A673 (cell line): ENCODE measurements around the gene SLIT3. TPM values are rescaled to one million over a fixed set of nuclear protein-coding genes. Genes with fewer than 3 reads are reported as not detected.

Source experiments
- BruUV-seq: library from RNA; stranded (reverse); fragments of 400-500 nt; replicated peaks from 2 replicates; lab custom pipeline; 2021; lab: Mats Ljungman, UMichigan
- CTCF ChIA-PET: fragments of 300-600 bp; sonication (Branson Sonifier 250); formaldehyde crosslinking; loops from one replicate; lab custom pipeline; 2022; ENCODE audit warnings: antibody characterized with exemption; lab: Charles Lee
- POLR2A ChIA-PET: fragments of 300-600 bp; sonication (Branson Sonifier 250); formaldehyde crosslinking; loops from one replicate; lab custom pipeline; 2022; ENCODE audit warnings: antibody characterized with exemption; ENCODE audit not compliant: low non-redundant PET; lab: Charles Lee
- DNase-seq: peaks from one replicate; pipeline ENCODE4 v3.0.0-alpha.2; 2015; ENCODE audit warnings: low spot score
- H3K27ac ChIP-seq: fragments of 200-600 bp; sonication (generic); 2 replicates; pipeline ENCODE4 v1.5.1; 2016; ENCODE audit warnings: mixed run types, low read depth, mild to moderate bottlenecking, mixed read lengths, antibody characterized with exemption, low read length; ENCODE audit not compliant: poor library complexity, severe bottlenecking
- H3K27me3 ChIP-seq: fragments of 200-600 bp; sonication (generic); replicated peaks from 2 replicates; pipeline ENCODE4 v1.6.1; 2017; ENCODE audit warnings: mixed run types, low read depth, mild to moderate bottlenecking, mixed read lengths, antibody characterized with exemption, low read length; ENCODE audit not compliant: insufficient read depth, poor library complexity
- H3K36me3 ChIP-seq: fragments of 200-600 bp; sonication (generic); 2 replicates; pipeline ENCODE4 v1.6.1; 2016; ENCODE audit warnings: mixed run types, mild to moderate bottlenecking, mixed read lengths, antibody characterized with exemption, low read length; ENCODE audit not compliant: insufficient read depth, poor library complexity, severe bottlenecking
- H3K4me1 ChIP-seq: fragments of 200-600 bp; sonication (generic); 2 replicates; pipeline ENCODE4 v1.6.1; 2017; ENCODE audit warnings: mixed run types, mild to moderate bottlenecking, mixed read lengths, antibody characterized with exemption, low read length; ENCODE audit not compliant: insufficient read depth, poor library complexity, severe bottlenecking
- H3K4me3 ChIP-seq: fragments of 200-600 bp; sonication (generic); 2 replicates; pipeline ENCODE4 v1.5.1; 2016; ENCODE audit warnings: low read depth, mixed run types, mild to moderate bottlenecking, mixed read lengths, low read length; ENCODE audit not compliant: poor library complexity, severe bottlenecking
- H3K9me3 ChIP-seq: fragments of 200-600 bp; sonication (generic); 2 replicates; pipeline ENCODE4 v1.6.1; 2016; ENCODE audit warnings: mixed run types, low read depth, mild to moderate bottlenecking, mixed read lengths, antibody characterized with exemption, low read length; ENCODE audit not compliant: poor library complexity, severe bottlenecking
- EZH2 ChIP-seq: fragments of 200-600 bp; sonication (generic); IDR thresholded peaks from 2 replicates; pipeline ENCODE4 v1.6.1; 2017; ENCODE audit warnings: borderline replicate concordance, low read depth, mild to moderate bottlenecking, mixed read lengths, antibody characterized with exemption, low read length; ENCODE audit not compliant: poor library complexity, severe bottlenecking
- intact Hi-C: fragments of 100-400 bp; cut with micrococcal nuclease; formaldehyde crosslinking; loops from one replicate; pipeline ENCODE4 v1.10.0; 2022; ENCODE audit not compliant: unreplicated experiment
- total RNA-seq: library from RNA; stranded (reverse); gene quantifications from 2 replicates; pipeline ENCODE4 v1.2.3, GENCODE V29; 2021
- TF ChIP-seq, protein P1 (sequence below): fragments of 300-800, 200-600 bp; sonication (generic); conservative IDR thresholded peaks from 2 replicates; pipeline ENCODE4 v1.5.1; 2017; ENCODE audit warnings: low read depth, mild to moderate bottlenecking, antibody characterized with exemption, low read length, moderate library complexity, mixed read lengths

The SLIT3 gene
- total RNA-seq, 1 experiment from 2014 or later, result not detected

DNA sequence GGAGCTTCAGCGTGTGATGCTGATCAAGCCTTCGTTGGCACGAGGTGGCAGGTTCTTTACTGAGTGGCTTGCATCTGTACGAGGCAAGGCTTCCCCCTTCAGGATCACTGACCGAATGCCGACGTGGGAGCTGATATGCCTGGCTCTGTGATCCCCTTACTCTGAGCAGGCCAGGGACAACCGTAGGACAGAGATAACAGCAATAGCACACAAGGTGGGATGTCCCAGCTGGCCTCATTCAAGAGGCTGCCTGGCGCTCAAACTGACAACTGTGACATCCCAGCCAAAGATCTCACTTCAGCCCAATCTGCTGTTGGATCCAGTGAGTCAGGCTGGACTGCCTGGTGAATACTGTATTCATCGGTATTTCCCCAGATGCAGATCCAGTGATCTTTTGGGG lies 522.4 kb downstream of the SLIT3 start:
- intact Hi-C loops, result no loop called here
- H3K4me3 ChIP-seq, result no peak overlapping the region
- ChIA-PET POLR2A (no interaction called here), CTCF (no interaction called here)
- DNase-seq, result no peak
- H3K4me1 ChIP-seq, result no peaks in the 10 kb centered on the region
- H3K9me3 ChIP-seq, result no peaks in the 10 kb centered on the region
- H3K27ac ChIP-seq, result no peak overlapping the region
- no peaks in the 10 kb centered on the region for H3K36me3 ChIP-seq
- peaks cover 54% of the 10 kb centered on the region for H3K27me3 ChIP-seq
- TF ChIP-seq EZH2, result no peak
- TF ChIP-seq, protein P1, sequence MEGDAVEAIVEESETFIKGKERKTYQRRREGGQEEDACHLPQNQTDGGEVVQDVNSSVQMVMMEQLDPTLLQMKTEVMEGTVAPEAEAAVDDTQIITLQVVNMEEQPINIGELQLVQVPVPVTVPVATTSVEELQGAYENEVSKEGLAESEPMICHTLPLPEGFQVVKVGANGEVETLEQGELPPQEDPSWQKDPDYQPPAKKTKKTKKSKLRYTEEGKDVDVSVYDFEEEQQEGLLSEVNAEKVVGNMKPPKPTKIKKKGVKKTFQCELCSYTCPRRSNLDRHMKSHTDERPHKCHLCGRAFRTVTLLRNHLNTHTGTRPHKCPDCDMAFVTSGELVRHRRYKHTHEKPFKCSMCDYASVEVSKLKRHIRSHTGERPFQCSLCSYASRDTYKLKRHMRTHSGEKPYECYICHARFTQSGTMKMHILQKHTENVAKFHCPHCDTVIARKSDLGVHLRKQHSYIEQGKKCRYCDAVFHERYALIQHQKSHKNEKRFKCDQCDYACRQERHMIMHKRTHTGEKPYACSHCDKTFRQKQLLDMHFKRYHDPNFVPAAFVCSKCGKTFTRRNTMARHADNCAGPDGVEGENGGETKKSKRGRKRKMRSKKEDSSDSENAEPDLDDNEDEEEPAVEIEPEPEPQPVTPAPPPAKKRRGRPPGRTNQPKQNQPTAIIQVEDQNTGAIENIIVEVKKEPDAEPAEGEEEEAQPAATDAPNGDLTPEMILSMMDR, result no peak
- no TSS peak for BruUV-seq

DNA sequence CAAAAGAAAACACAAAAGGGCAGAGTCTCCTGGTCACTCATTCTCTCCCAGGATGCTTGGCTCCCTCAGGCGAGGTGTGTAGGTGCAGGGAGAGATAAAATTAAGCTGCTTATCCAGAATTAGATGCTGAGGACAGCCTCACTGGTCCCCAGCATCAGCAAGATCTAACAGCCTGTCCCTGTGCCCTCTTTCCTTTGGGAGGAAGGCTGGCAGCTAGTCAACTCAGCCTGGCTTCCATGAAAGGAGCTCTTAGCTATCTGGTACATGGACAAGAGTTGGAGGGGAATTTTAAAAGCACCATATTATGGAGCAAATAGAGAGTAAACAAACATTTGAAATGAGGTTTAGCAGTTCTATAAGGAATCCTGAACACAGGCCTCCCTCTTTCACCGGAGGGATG lies 523.3 kb downstream of the SLIT3 start:
- CTCF ChIA-PET, result no interaction called here
- TF ChIP-seq, protein P1, result no peak
- no peak for TF ChIP-seq EZH2
- intact Hi-C loops, result no loop called here
- H3K4me3 ChIP-seq, result no peak overlapping the region
- no peaks in the 10 kb centered on the region for H3K36me3 ChIP-seq
- H3K27ac ChIP-seq, result no peak overlapping the region
- no peaks in the 10 kb centered on the region for H3K9me3 ChIP-seq
- no peaks in the 10 kb centered on the region for H3K4me1 ChIP-seq
- POLR2A ChIA-PET, result interaction anchor here (0.6 kb wide), 1 partner anchor 248 kb away, joined by 5 read pairs; no protein-coding TSS in a partner anchor
- no TSS peak for BruUV-seq
- DNase-seq, result no peak
- H3K27me3 ChIP-seq, result peaks cover 48% of the 10 kb centered on the region

DNA sequence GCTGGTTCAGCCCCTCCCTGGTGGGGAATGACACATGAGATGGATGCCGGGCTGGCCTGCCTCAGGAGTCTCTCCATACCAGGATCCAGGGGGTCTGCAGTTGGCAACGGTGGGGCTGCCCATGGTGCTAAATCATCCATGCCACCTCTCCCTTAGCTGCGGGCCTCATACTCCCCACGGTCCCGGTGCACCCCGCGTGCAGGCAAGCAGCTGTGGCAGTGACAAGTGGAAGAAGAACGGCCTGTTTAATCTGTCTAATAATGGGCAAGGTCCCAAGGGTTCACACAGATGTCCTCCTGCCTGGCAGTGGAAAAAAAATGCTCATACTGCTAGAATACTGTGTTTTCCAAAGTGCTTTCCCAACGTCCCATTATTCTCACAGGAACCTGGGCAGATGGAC lies 524.9 kb downstream of the SLIT3 start:
- CTCF ChIA-PET, result no interaction called here
- DNase-seq, result no peak
- Histone ChIP-seq H3K27me3 (peaks cover 43% of the 10 kb centered on the region), H3K4me1 (no peaks in the 10 kb centered on the region), H3K36me3 (no peaks in the 10 kb centered on the region), H3K9me3 (no peaks in the 10 kb centered on the region), H3K27ac (no peak overlapping the region), H3K4me3 (no peak overlapping the region)
- intact Hi-C loops, result no loop called here
- BruUV-seq, result no TSS peak
- TF ChIP-seq EZH2, result no peak
- TF ChIP-seq, protein P1, result no peak
- POLR2A ChIA-PET, result no interaction called here
